HG02885 (cell line): Measurements from ENCODE around the gene EIF4A3.

Experiments used
- ATAC-seq: cut with Tn5 transposase; IDR thresholded peaks from one replicate; pipeline ENCODE4 v1.9.1; 2021; ENCODE audit warnings: mild to moderate bottlenecking; ENCODE audit not compliant: unreplicated experiment, poor library complexity

Gene EIF4A3

GRCh38 chr17:80141463-80142165 is 5.3 kb downstream of the EIF4A3 start:
- no peak for ATAC-seq

GRCh38 chr17:80138856-80139426 is 8.0 kb downstream of the EIF4A3 start:
- no peak for ATAC-seq

- ATAC-seq = no peak
Observed at GRCh38 chr17:80137131-80137530, 9.8 kb downstream of the EIF4A3 start.

GRCh38 chr17:80133626-80133970 is 13.3 kb downstream of the EIF4A3 start:
- ATAC-seq = no peak

GRCh38 chr17:80132906-80133625 is 13.9 kb downstream of the EIF4A3 start:
- ATAC-seq = no peak

GRCh38 chr17:80130992-80131391 is 15.9 kb downstream of the EIF4A3 start:
- no peak for ATAC-seq

GRCh38 chr17:80129006-80129565 is 17.8 kb downstream of the EIF4A3 start:
- no peak for ATAC-seq

- ATAC-seq = no peak
Observed at GRCh38 chr17:80126449-80126715, 20.5 kb downstream of the EIF4A3 start.

GRCh38 chr17:80125656-80126448 is 21.1 kb downstream of the EIF4A3 start:
- ATAC-seq = no peak

GRCh38 chr17:80124351-80124981 is 22.5 kb downstream of the EIF4A3 start:
- ATAC-seq = no peak

- ATAC-seq = no peak
Observed at GRCh38 chr17:80123791-80124190, 23.1 kb downstream of the EIF4A3 start.

- no peak for ATAC-seq
Observed at GRCh38 chr17:80122926-80123505, 23.9 kb downstream of the EIF4A3 start.

- no peak for ATAC-seq
Observed at GRCh38 chr17:80122026-80122575, 24.8 kb downstream of the EIF4A3 start.

GRCh38 chr17:80119839-80120238 is 27.1 kb downstream of the EIF4A3 start:
- no peak for ATAC-seq

- ATAC-seq = no peak
Observed at GRCh38 chr17:80119271-80119791, 27.6 kb downstream of the EIF4A3 start.

- ATAC-seq = no peak
Observed at GRCh38 chr17:80118601-80119270, 28.2 kb downstream of the EIF4A3 start.

GRCh38 chr17:80117491-80118401 is 29.2 kb downstream of the EIF4A3 start:
- ATAC-seq = no peak

- no peak for ATAC-seq
Observed at GRCh38 chr17:80116921-80117380, 30.0 kb downstream of the EIF4A3 start.
